H1 (cell line): ENCODE results near the gene EME2. TPM values are rescaled to one million over a fixed set of nuclear protein-coding genes. Genes with fewer than 3 reads are reported as not detected.

ENCODE experiments used
- CTCF ChIA-PET: fragments of 300-600 bp; sonication (Branson Sonifier 250); formaldehyde crosslinking; loops from one replicate; lab custom pipeline; 2021; ENCODE audit not compliant: partially characterized antibody; lab: Charles Lee
- POLR2A ChIA-PET: fragments of 300-600 bp; sonication (Branson Sonifier 250); formaldehyde crosslinking; loops from one replicate; lab custom pipeline; 2021; ENCODE audit warnings: inconsistent platforms; ENCODE audit not compliant: partially characterized antibody; lab: Charles Lee
- DNase-seq, 2 experiments: peaks; one replicate each; pipeline versions ENCODE4 v3.0.0 to v3.0.0-alpha.2; 2010 to 2022; ENCODE audit warnings: low spot score in 2 of 2, low read depth in 1 of 2, mixed read lengths in 1 of 2
- FAIRE-seq: peaks from 2 replicates; lab custom pipeline; 2011; peaks lifted over from hg19 to GRCh38; lab: Jason Lieb, UNC
- H2AFZ ChIP-seq: 2 replicates; pipeline ENCODE4 v1.8.1; 2012; ENCODE audit warnings: low read length, inconsistent platforms
- H2AK5ac ChIP-seq: 2 replicates; pipeline ENCODE4 v1.6.1; 2013; ENCODE audit warnings: low read depth, low read length
- H2BK120ac ChIP-seq: replicated peaks from 2 replicates; pipeline ENCODE3; 2013; ENCODE audit warnings: low read depth, low read length, inconsistent platforms
- H2BK12ac ChIP-seq: 2 replicates; pipeline ENCODE4 v1.6.1; 2013; ENCODE audit warnings: low read depth, low read length
- H2BK15ac ChIP-seq: 2 replicates; pipeline ENCODE4 v1.6.1; 2013; ENCODE audit warnings: low read length
- H2BK20ac ChIP-seq: 2 replicates; pipeline ENCODE4 v1.6.1; 2013; ENCODE audit warnings: low read length
- H2BK5ac ChIP-seq: 2 replicates; pipeline ENCODE4 v1.6.1; 2013; ENCODE audit warnings: low read depth, low read length
- H3K14ac ChIP-seq: 2 replicates; pipeline ENCODE4 v1.6.1; 2013; ENCODE audit warnings: inconsistent platforms; ENCODE audit not compliant: insufficient read length
- H3K18ac ChIP-seq: 2 replicates; pipeline ENCODE4 v1.6.1; 2013; ENCODE audit warnings: low read length; ENCODE audit errors: extremely low read depth
- H3K23ac ChIP-seq: 2 replicates; pipeline ENCODE4 v1.6.1; 2013; ENCODE audit warnings: inconsistent platforms; ENCODE audit not compliant: insufficient read length
- H3K23me2 ChIP-seq: 2 replicates; pipeline ENCODE4 v1.6.1; 2013; ENCODE audit warnings: low read depth, low read length
- H3K27ac ChIP-seq: 2 replicates; pipeline ENCODE4 v1.6.1; 2011; ENCODE audit warnings: low read depth, low read length, inconsistent platforms
- H3K27me3 ChIP-seq, 4 experiments: replicated peaks in 1 of 4; 1 replicate in 1 of 4; 2 replicates in 3 of 4; pipeline versions ENCODE4 v1.6.1 to v1.8.1; 2011 to 2013; ENCODE audit warnings: low read length in 3 of 4, mild to moderate bottlenecking in 3 of 4, inconsistent platforms in 2 of 4, mixed read lengths in 2 of 4, moderate library complexity in 1 of 4; ENCODE audit not compliant: control insufficient read depth in 3 of 4, insufficient read depth in 3 of 4; ENCODE audit errors: extremely low read depth in 1 of 4
- H3K36me3 ChIP-seq, 4 experiments: 2 replicates each; pipeline versions ENCODE4 v1.6.1 to v1.8.1; 2011 to 2013; ENCODE audit warnings: mild to moderate bottlenecking in 4 of 4, low read length in 3 of 4, moderate library complexity in 2 of 4, control low read depth in 1 of 4, inconsistent platforms in 1 of 4; ENCODE audit not compliant: insufficient read depth in 4 of 4, control insufficient read depth in 2 of 4
- H3K4ac ChIP-seq: replicated peaks from 2 replicates; pipeline ENCODE3; 2013; ENCODE audit warnings: low read length, low read depth, mixed read lengths, inconsistent platforms; ENCODE audit not compliant: insufficient read length
- H3K4me1 ChIP-seq, 4 experiments: replicated peaks in 1 of 4; 1 replicate in 1 of 4; 2 replicates in 3 of 4; pipeline versions ENCODE4 v1.6.1 to v1.8.1; 2011 to 2013; ENCODE audit warnings: low read length in 3 of 4, inconsistent platforms in 2 of 4, mixed read lengths in 1 of 4; ENCODE audit not compliant: insufficient read depth in 4 of 4, control insufficient read depth in 3 of 4
- H3K4me2 ChIP-seq, 2 experiments: 2 replicates each; pipeline versions ENCODE4 v1.6.1 to v1.8.1; 2011 to 2013; ENCODE audit warnings: low read depth in 2 of 2, low read length in 2 of 2, control low read depth in 1 of 2, inconsistent platforms in 1 of 2, mild to moderate bottlenecking in 1 of 2; ENCODE audit not compliant: insufficient read depth in 1 of 2
- H3K4me3 ChIP-seq, 4 experiments: fragments of 200-600, 300-600 bp in 1 of 4; sonication (generic), shearing (Covaris generic), sonication (Bioruptor Twin) in 1 of 4; 2 replicates each; pipeline versions ENCODE4 v1.5.1 to v1.8.1; 2011 to 2016; ENCODE audit warnings: low read length in 4 of 4, low read depth in 3 of 4, control low read depth in 2 of 4, inconsistent platforms in 2 of 4, mild to moderate bottlenecking in 2 of 4, mixed read lengths in 1 of 4, moderate library complexity in 1 of 4; ENCODE audit not compliant: insufficient read depth in 2 of 4; ENCODE audit errors: extremely low read depth in 1 of 4
- H3K56ac ChIP-seq: replicated peaks from 2 replicates; pipeline ENCODE3; 2013; ENCODE audit warnings: low read depth, mild to moderate bottlenecking, mixed read lengths, low read length, inconsistent platforms; ENCODE audit not compliant: insufficient read length
- H3K79me1 ChIP-seq: 2 replicates; pipeline ENCODE4 v1.6.1; 2013; ENCODE audit warnings: low read depth, low read length, control low read depth
- H3K79me2 ChIP-seq, 2 experiments: 2 replicates each; pipeline versions ENCODE4 v1.6.1 to v1.8.1; 2012 to 2013; ENCODE audit warnings: low read length in 2 of 2, mild to moderate bottlenecking in 2 of 2, inconsistent platforms in 1 of 2; ENCODE audit not compliant: insufficient read depth in 2 of 2, control insufficient read depth in 1 of 2
- H3K9ac ChIP-seq, 4 experiments: replicated peaks in 1 of 4; 1 replicate in 1 of 4; 2 replicates in 3 of 4; pipeline versions ENCODE4 v1.6.1 to v1.8.1; 2011 to 2013; ENCODE audit warnings: low read depth in 3 of 4, low read length in 3 of 4, control low read depth in 2 of 4, mild to moderate bottlenecking in 2 of 4, moderate library complexity in 2 of 4, inconsistent platforms in 1 of 4; ENCODE audit errors: extremely low read depth in 1 of 4
- H3K9me3 ChIP-seq, 2 experiments: 2 replicates each; pipeline versions ENCODE4 v1.6.1 to v1.8.1; 2012 to 2013; ENCODE audit warnings: mild to moderate bottlenecking in 2 of 2, moderate library complexity in 2 of 2, control low read depth in 1 of 2, inconsistent platforms in 1 of 2, low read depth in 1 of 2, low read length in 1 of 2, mixed read lengths in 1 of 2; ENCODE audit not compliant: insufficient read depth in 2 of 2
- H4K20me1 ChIP-seq, 2 experiments: replicated peaks in 1 of 2; 2 replicates each; pipeline versions ENCODE3 to v1.8.1; 2011 to 2013; ENCODE audit warnings: inconsistent platforms in 2 of 2, low read length in 2 of 2, mild to moderate bottlenecking in 1 of 2; ENCODE audit not compliant: insufficient read depth in 2 of 2, control insufficient read depth in 1 of 2
- H4K5ac ChIP-seq: 2 replicates; pipeline ENCODE4 v1.6.1; 2013; ENCODE audit warnings: low read length, low read depth, mixed read lengths, inconsistent platforms; ENCODE audit not compliant: insufficient read length
- H4K8ac ChIP-seq: 2 replicates; pipeline ENCODE4 v1.8.0; 2013; ENCODE audit warnings: mild to moderate bottlenecking, moderate library complexity, low read length, inconsistent platforms; ENCODE audit not compliant: insufficient read depth; ENCODE audit errors: extremely low read depth
- H4K91ac ChIP-seq: replicated peaks from 2 replicates; pipeline ENCODE3; 2013; ENCODE audit warnings: low read length, mixed read lengths, inconsistent platforms; ENCODE audit not compliant: insufficient read length
- POLR2AphosphoS5 ChIP-seq: IDR thresholded peaks from 2 replicates; pipeline ENCODE4 v1.6.1; 2011; ENCODE audit warnings: low read depth, low read length
- TBP ChIP-seq: IDR thresholded peaks from 2 replicates; pipeline ENCODE4 v1.6.1; 2011; ENCODE audit warnings: low read depth, low read length, improper control_type of control experiment
- WGBS, 2 experiments: shearing (Covaris generic) in 1 of 2; methylation state at CpG; one replicate each; pipeline versions ENCODE4 v1.1.6 to v1.1.7; 2013 to 2015; ENCODE audit warnings: low lambda C conversion rate in 2 of 2, mixed read lengths in 2 of 2, inconsistent platforms in 1 of 2, low coverage in 1 of 2, missing lambda C conversion rate in 1 of 2; ENCODE audit not compliant: insufficient replicate concordance in 2 of 2, insufficient coverage in 1 of 2, insufficient read length in 1 of 2; ENCODE audit errors: extremely low coverage in 1 of 2, missing lambda C conversion rate in 1 of 2; 5-methylcytosine and 5-hydroxymethylcytosine counted together
- polyA plus RNA-seq, 7 experiments: library from polyadenylated mRNA; depleted of rRNA in 3 of 7; stranded (reverse) in 5 of 7; unstranded in 2 of 7; fragments of >200 nt in 5 of 7; fragments of 200-250 nt in 2 of 7; gene quantifications; 1 replicate in 5 of 7; 2 replicates in 1 of 7; 4 replicates in 1 of 7; pipeline versions ENCODE4 v1.2.1 to v1.2.3, GENCODE V29; 2011 to 2013; ENCODE audit warnings: missing spikeins in 2 of 7, mixed read lengths in 2 of 7
- total RNA-seq: library from RNA; stranded (reverse); fragmentation: NEBNext Ultra II Directional; extraction: Animal tissue kit (Norgen Biotek cat#: 25700); gene quantifications from 2 replicates; pipeline ENCODE4 v1.2.1, GENCODE V29; 2021

EME2 gene
- total and polyA plus RNA-seq, 2 of the 8 experiments (the other 6 are each of a cell fraction or from before 2014, with no cell fraction given) = 13.1 to 19.7 TPM

DNA sequence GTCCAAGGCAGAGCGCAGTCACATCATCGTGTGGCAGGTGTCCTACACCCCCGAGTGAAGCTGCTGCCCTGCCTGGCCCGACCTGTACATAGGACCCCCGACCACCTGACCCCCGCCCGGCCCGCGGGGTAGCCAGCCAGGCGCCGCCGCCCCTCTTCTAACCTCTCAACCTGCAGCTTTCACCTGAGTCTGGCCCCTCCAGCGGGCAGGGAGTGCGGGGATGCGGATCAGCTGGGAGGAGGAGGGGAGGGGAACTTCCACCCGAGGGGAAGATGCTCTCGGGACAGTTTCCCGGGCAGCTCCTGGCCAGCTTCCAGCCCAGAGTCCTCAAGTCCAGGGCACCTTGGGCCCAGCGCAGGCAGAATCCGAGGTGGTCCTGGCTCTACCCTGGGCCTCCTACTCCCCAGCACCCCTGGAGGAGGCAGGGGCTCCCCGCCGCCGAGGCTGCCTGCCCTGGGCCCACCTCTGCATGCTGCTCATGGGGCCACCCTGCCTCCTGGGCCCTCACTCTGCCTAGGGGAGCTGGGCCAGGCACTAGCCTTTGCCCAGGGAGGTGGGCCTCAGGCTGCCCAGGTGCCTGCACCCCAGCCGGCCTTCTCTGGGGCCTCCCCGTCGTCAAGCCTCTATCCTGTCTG lies 3.7 kb upstream of the EME2 start:
- DNase-seq (no peak), FAIRE-seq (no peak)
- no peak overlapping the region for H3K56ac ChIP-seq
- no peak overlapping the region for H2AFZ ChIP-seq
- no peak overlapping the region for H2BK20ac ChIP-seq
- H2BK12ac ChIP-seq = no peak overlapping the region
- TF ChIP-seq TBP (no peak), POLR2AphosphoS5 (peak; percentile 42; the same call in 1 of the 2 replicates)
- H4K20me1 ChIP-seq = peaks cover 1 to 10% of the 10 kb centered on the region in 2 experiments
- H3K23ac ChIP-seq = no peak overlapping the region
- POLR2A ChIA-PET = interaction anchor here (0.6 to 13.5 kb wide), 10 partner anchors 9 to 260 kb away, joined by 3 to 246 read pairs (median 4); partner anchors contain the start of genes MAPK8IP3, NUBP2, RPS2 and SPSB3
- CTCF ChIA-PET = interaction anchor here (0.6 to 1.5 kb wide), 3 partner anchors 81 to 468 kb away, joined by 3 to 4 read pairs (median 3); no protein-coding TSS in a partner anchor
- H3K79me1 ChIP-seq = no peaks in the 10 kb centered on the region
- no peak overlapping the region for H3K4me2 ChIP-seq
- no peak overlapping the region for H3K18ac ChIP-seq
- H3K27ac ChIP-seq = no peak overlapping the region
- H4K5ac ChIP-seq = no peak overlapping the region
- no peak overlapping the region for H4K91ac ChIP-seq
- H2BK5ac ChIP-seq = 0 out of 2 replicates have a peak overlapping the region, but pooled peaks have one; percentile 6
- no peak overlapping the region for H3K4me3 ChIP-seq
- no peak overlapping the region for H3K4ac ChIP-seq
- H3K23me2 ChIP-seq = peaks cover 15% of the 10 kb centered on the region
- H2BK15ac ChIP-seq = no peak overlapping the region
- no peaks in the 10 kb centered on the region for H3K27me3 ChIP-seq
- no peaks in the 10 kb centered on the region for H3K9me3 ChIP-seq
- H2BK120ac ChIP-seq = no peak overlapping the region
- H4K8ac ChIP-seq = no peak overlapping the region; the same call in 1 of the 2 replicates
- no peak overlapping the region for H2AK5ac ChIP-seq
- peaks cover 3 to 37% (median 7%) of the 10 kb centered on the region in 4 experiments; a peak in 4 of 8 replicates for H3K36me3 ChIP-seq
- peaks cover 0 to 21% (median 13%) of the 10 kb centered on the region in 4 experiments; a peak in 5 of 7 replicates for H3K4me1 ChIP-seq
- H3K14ac ChIP-seq = no peak overlapping the region
- peaks cover 0 to 9% of the 10 kb centered on the region in 2 experiments; a peak in 1 of 4 replicates for H3K79me2 ChIP-seq
- WGBS, 2 experiments = 91% methylated on average over 11 of the region's 26 CpGs; no CpG with 5 or more reads in 1 of the 2 experiments
- H3K9ac ChIP-seq = no peak overlapping the region
